OCI-LY7 (cell line): ENCODE data around the gene PRKN.

Experiments used
- EZH2phosphoT487 ChIP-seq: fragments of 200-600 bp; sonication (generic); IDR thresholded peaks from 2 replicates; pipeline ENCODE4 v1.6.1; 2018; ENCODE audit warnings: low read depth, borderline replicate concordance, mild to moderate bottlenecking, mixed run types, antibody characterized with exemption, low read length, moderate library complexity, mixed read lengths
- TF ChIP-seq, protein P1 (sequence below): fragments of 200-600 bp; sonication (generic); conservative IDR thresholded peaks from 2 replicates; pipeline ENCODE4 v1.5.1; 2014; ENCODE audit warnings: mild to moderate bottlenecking, antibody characterized with exemption, low read length, moderate library complexity, mixed read lengths

GRCh38 chr6:162264581-162264980 is 463.0 kb downstream of the PRKN start:
- TF ChIP-seq, protein P1, sequence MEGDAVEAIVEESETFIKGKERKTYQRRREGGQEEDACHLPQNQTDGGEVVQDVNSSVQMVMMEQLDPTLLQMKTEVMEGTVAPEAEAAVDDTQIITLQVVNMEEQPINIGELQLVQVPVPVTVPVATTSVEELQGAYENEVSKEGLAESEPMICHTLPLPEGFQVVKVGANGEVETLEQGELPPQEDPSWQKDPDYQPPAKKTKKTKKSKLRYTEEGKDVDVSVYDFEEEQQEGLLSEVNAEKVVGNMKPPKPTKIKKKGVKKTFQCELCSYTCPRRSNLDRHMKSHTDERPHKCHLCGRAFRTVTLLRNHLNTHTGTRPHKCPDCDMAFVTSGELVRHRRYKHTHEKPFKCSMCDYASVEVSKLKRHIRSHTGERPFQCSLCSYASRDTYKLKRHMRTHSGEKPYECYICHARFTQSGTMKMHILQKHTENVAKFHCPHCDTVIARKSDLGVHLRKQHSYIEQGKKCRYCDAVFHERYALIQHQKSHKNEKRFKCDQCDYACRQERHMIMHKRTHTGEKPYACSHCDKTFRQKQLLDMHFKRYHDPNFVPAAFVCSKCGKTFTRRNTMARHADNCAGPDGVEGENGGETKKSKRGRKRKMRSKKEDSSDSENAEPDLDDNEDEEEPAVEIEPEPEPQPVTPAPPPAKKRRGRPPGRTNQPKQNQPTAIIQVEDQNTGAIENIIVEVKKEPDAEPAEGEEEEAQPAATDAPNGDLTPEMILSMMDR = no peak
- TF ChIP-seq EZH2phosphoT487 = no peak
